Inferior parietal cortex (tissue), 1 donor: ENCODE data around the gene MYO15A.
A peak's percentile ranks its signal among the peaks of the same experiment; 100 is the strongest.

ENCODE experiments used
- DNase-seq: peaks from one replicate; pipeline ENCODE4 v3.0.0-alpha.2; 2016; ENCODE audit errors: extremely low spot score

The MYO15A gene

GRCh38 chr17:18105595-18105994, 3.0 kb upstream of the MYO15A start:
- DNase-seq: no peak

GRCh38 chr17:18106211-18106610, 2.3 kb upstream of the MYO15A start:
- DNase-seq: no peak

GRCh38 chr17:18107061-18107790, 1.3 kb upstream of the MYO15A start:
- no peak for DNase-seq

- no peak for DNase-seq
Measured at GRCh38 chr17:18107971-18108370, 585 bp upstream of the MYO15A start.

GRCh38 chr17:18109935-18110485, 1.5 kb downstream of the MYO15A start:
- DNase-seq: no peak

- DNase-seq: no peak
Measured at GRCh38 chr17:18110636-18111145, 2.1 kb downstream of the MYO15A start.

- no peak for DNase-seq
Measured at GRCh38 chr17:18111330-18111971, 2.9 kb downstream of the MYO15A start.

GRCh38 chr17:18115517-18115916, 7.0 kb downstream of the MYO15A start:
- DNase-seq: no peak

- DNase-seq: no peak
Measured at GRCh38 chr17:18116078-18116477, 7.5 kb downstream of the MYO15A start.

GRCh38 chr17:18117533-18117932, 9.0 kb downstream of the MYO15A start:
- no peak for DNase-seq

- no peak for DNase-seq
Measured at GRCh38 chr17:18117982-18118975, 9.7 kb downstream of the MYO15A start.

GRCh38 chr17:18119166-18119745, 10.7 kb downstream of the MYO15A start:
- no peak for DNase-seq

GRCh38 chr17:18119938-18120337, 11.4 kb downstream of the MYO15A start:
- DNase-seq: no peak

- no peak for DNase-seq
Measured at GRCh38 chr17:18120461-18121017, 12.0 kb downstream of the MYO15A start.

- no peak for DNase-seq
Measured at GRCh38 chr17:18121144-18121910, 12.8 kb downstream of the MYO15A start.

GRCh38 chr17:18122990-18123753, 14.6 kb downstream of the MYO15A start:
- DNase-seq: no peak

GRCh38 chr17:18124345-18125126, 16.0 kb downstream of the MYO15A start:
- DNase-seq: no peak

- DNase-seq: peak; percentile 50
Measured at GRCh38 chr17:18129041-18129502, 20.5 kb downstream of the MYO15A start.

GRCh38 chr17:18132711-18133110, 24.2 kb downstream of the MYO15A start:
- no peak for DNase-seq
